Muscle layer of duodenum (tissue), 2 donors: ENCODE results near the gene TUBGCP4.

Experiments used
- H3K27ac ChIP-seq: one replicate; pipeline ENCODE4 v1.7.0; 2013; ENCODE audit warnings: mild to moderate bottlenecking, low read length
- H3K27me3 ChIP-seq: one replicate; pipeline ENCODE4 v1.7.0; 2013; ENCODE audit warnings: low read depth, mild to moderate bottlenecking, control low read depth, low read length
- H3K36me3 ChIP-seq, 2 donors: one replicate each; pipeline ENCODE4 v1.7.0; 2013; ENCODE audit warnings: low read length in 2 of 2, control low read depth in 1 of 2, mild to moderate bottlenecking in 1 of 2; ENCODE audit not compliant: insufficient read depth in 2 of 2, control insufficient read depth in 1 of 2
- H3K4me1 ChIP-seq, 2 donors: one replicate each; pipeline ENCODE4 v1.7.0; 2013; ENCODE audit warnings: low read length in 2 of 2, mild to moderate bottlenecking in 2 of 2, control low read depth in 1 of 2, moderate library complexity in 1 of 2; ENCODE audit not compliant: insufficient read depth in 2 of 2, control insufficient read depth in 1 of 2
- H3K4me3 ChIP-seq, 2 donors: one replicate each; pipeline ENCODE4 v1.7.0; 2013; ENCODE audit warnings: low read length in 2 of 2, low read depth in 1 of 2, mild to moderate bottlenecking in 1 of 2
- H3K9me3 ChIP-seq, 2 donors: one replicate each; pipeline ENCODE4 v1.7.0; 2013; ENCODE audit warnings: low read length in 2 of 2, control low read depth in 1 of 2, mild to moderate bottlenecking in 1 of 2; ENCODE audit not compliant: control insufficient read depth in 1 of 2
- donor health status: healthy.

The TUBGCP4 gene

GRCh38 chr15:43434446-43434845 is 63.5 kb downstream of the TUBGCP4 start:
- Histone ChIP-seq H3K9me3 (no peaks in the 10 kb centered on the region), H3K4me3 (no peak overlapping the region), H3K27ac (no peak overlapping the region), H3K36me3 (peaks cover 29 to 58% of the 10 kb centered on the region in 2 donors), H3K4me1 (no peaks in the 10 kb centered on the region), H3K27me3 (no peaks in the 10 kb centered on the region)

GRCh38 chr15:43436395-43436794 is 65.5 kb downstream of the TUBGCP4 start:
- H3K36me3 ChIP-seq, result peaks cover 27 to 53% of the 10 kb centered on the region in 2 donors
- no peak overlapping the region for H3K27ac ChIP-seq
- peaks cover 0 to 5% of the 10 kb centered on the region in 2 donors for H3K4me1 ChIP-seq
- H3K27me3 ChIP-seq, result no peaks in the 10 kb centered on the region
- no peaks in the 10 kb centered on the region for H3K9me3 ChIP-seq
- no peak overlapping the region for H3K4me3 ChIP-seq

DNA sequence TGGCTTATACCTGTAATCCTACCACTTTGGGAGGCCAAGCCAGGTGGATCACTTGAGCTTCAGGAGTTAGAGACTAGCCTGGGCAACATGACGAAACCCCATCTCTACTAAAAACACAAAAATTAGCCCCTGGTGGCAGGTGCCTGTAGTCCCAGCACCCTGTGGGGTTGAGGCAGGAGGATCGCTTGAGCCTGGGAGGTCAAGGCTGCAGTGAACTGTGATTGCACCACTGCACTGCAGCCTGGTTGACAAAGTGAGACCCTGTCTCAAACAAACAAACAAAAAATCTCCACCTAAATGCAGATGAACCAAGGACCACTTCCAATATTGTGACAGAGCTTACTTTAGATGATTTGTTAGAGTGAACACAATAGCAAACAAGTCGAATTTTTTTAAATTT is 68.4 kb downstream of the TUBGCP4 start:
- Histone ChIP-seq H3K27ac (no peak overlapping the region), H3K27me3 (no peaks in the 10 kb centered on the region), H3K4me3 (no peak overlapping the region), H3K9me3 (no peaks in the 10 kb centered on the region), H3K36me3 (peaks cover 12 to 38% of the 10 kb centered on the region in 2 donors), H3K4me1 (peaks cover 0 to 5% of the 10 kb centered on the region in 2 donors)

DNA sequence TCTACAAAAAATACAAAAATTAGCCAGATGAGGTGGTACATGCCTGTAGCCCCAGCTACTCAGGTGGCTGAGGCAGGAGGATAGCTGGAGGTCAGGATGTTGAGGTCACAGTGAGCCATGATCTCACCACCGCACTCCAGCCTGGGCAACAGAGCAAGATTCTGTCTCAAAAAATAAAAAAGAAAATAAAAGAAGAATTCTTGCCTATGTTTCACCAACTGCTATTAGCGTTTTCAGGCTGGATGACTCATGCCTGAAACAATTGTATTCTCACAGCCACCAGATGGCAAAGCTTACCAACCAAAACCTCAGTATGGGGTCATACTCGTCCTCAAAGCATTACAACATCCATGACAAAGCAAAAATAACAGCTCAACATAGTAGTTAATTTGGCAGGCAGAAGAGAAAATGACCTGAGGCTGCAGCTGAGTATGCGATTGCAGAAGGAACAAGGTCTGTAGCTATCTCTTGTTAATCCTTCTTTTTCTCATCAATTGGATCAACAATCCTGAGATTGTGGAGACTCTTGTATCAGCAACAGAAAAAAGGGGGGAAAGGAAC is 69.9 kb downstream of the TUBGCP4 start:
- Histone ChIP-seq H3K9me3 (no peaks in the 10 kb centered on the region), H3K4me3 (no peak overlapping the region), H3K27me3 (no peaks in the 10 kb centered on the region), H3K4me1 (peaks cover 0 to 5% of the 10 kb centered on the region in 2 donors), H3K27ac (no peak overlapping the region), H3K36me3 (peaks cover 20 to 38% of the 10 kb centered on the region in 2 donors)

GRCh38 chr15:43441316-43441715 is 70.4 kb downstream of the TUBGCP4 start:
- no peak overlapping the region for H3K4me3 ChIP-seq
- H3K9me3 ChIP-seq, result no peaks in the 10 kb centered on the region
- H3K27me3 ChIP-seq, result no peaks in the 10 kb centered on the region
- H3K27ac ChIP-seq, result no peak overlapping the region
- H3K36me3 ChIP-seq, result peaks cover 21 to 41% of the 10 kb centered on the region in 2 donors
- H3K4me1 ChIP-seq, result peaks cover 0 to 5% of the 10 kb centered on the region in 2 donors

DNA sequence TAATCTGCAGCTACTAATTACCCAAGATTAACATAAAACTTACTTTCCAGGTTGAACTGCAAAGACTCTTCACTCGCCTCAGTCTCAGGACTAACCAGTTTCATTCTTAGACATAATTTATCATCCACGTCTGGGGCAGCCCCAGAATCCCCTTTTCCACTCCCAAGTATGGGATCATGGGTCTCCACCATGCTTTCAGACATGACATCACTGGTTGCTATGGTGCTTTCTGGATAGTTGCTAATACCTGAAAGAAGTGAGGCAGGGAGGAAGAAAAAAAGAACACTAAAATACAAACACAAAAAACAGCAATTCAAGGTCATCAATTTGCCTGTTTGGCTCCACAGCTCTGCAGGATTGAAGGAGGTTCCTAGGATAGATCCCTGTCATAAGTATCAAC is 75.4 kb downstream of the TUBGCP4 start:
- peaks cover 0 to under 1% of the 10 kb centered on the region in 2 donors for H3K4me1 ChIP-seq
- no peaks in the 10 kb centered on the region for H3K9me3 ChIP-seq
- no peaks in the 10 kb centered on the region for H3K27me3 ChIP-seq
- peaks cover 14 to 18% of the 10 kb centered on the region in 2 donors for H3K36me3 ChIP-seq
- no peak overlapping the region for H3K4me3 ChIP-seq
- no peak overlapping the region for H3K27ac ChIP-seq

DNA sequence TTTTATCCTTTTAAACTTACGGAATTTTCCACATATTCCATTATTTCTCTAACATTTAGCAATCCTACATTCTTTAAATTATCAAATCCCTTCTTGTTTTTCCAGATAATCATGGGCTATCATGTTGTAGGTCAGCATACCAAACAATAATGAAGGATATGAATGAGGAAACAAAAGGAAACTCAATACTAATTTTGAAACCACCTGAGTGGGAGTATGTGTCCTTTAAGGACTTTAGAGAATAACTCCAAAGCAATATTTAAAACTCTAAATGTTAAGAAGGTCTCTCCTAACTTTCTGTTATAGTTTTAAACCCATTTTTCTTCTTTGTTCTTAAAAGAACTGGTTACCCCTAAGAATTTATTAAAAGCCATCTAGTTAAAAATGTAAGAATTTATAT is 79.1 kb downstream of the TUBGCP4 start:
- no peak overlapping the region for H3K4me3 ChIP-seq
- H3K36me3 ChIP-seq, result peaks cover 11 to 18% of the 10 kb centered on the region in 2 donors
- no peak overlapping the region for H3K27ac ChIP-seq
- no peaks in the 10 kb centered on the region for H3K9me3 ChIP-seq
- no peaks in the 10 kb centered on the region for H3K27me3 ChIP-seq
- no peaks in the 10 kb centered on the region for H3K4me1 ChIP-seq
